ENCODE data around the gene VPS52.

- TF ChIP-seq CTCF (conservative IDR thresholded peaks at IDR 0.05): no peak
- TF ChIP-seq ZFX (IDR thresholded peaks at IDR 0.05): no peak
These were observed 49.6 kb upstream of the VPS52 start for GRCh38 chr6:33321227-33321626.

Measured in C4-2B (cell line).